Mesenchymal stem cell (in vitro differentiated cells and primary cell): ENCODE measurements around the gene PRSS50.

Source experiments
- DNase-seq: peaks from one replicate; pipeline ENCODE4 v3.0.0-alpha.2; 2013
- H2AFZ ChIP-seq: one replicate; pipeline ENCODE4 v1.6.1; 2013; ENCODE audit warnings: low read depth, mild to moderate bottlenecking, control low read depth, inconsistent platforms, low read length, moderate library complexity
- H2AK5ac ChIP-seq: 2 replicates; pipeline ENCODE4 v1.6.1; 2013; ENCODE audit warnings: low read length, moderate library complexity, mild to moderate bottlenecking, inconsistent platforms; ENCODE audit not compliant: severe bottlenecking
- H2BK120ac ChIP-seq: one replicate; pipeline ENCODE4 v1.6.1; 2013; ENCODE audit warnings: low read depth, mild to moderate bottlenecking, inconsistent platforms, low read length, moderate library complexity
- H2BK12ac ChIP-seq, 2 experiments: one replicate each; pipeline ENCODE4 v1.6.1; 2013; ENCODE audit warnings: inconsistent platforms in 2 of 2, low read length in 2 of 2, mild to moderate bottlenecking in 2 of 2, moderate library complexity in 2 of 2, control low read depth in 1 of 2
- H2BK15ac ChIP-seq: one replicate; pipeline ENCODE4 v1.6.1; 2013; ENCODE audit warnings: mild to moderate bottlenecking, low read depth, inconsistent platforms; ENCODE audit not compliant: poor library complexity, severe bottlenecking
- H2BK5ac ChIP-seq: 2 replicates; pipeline ENCODE4 v1.6.1; 2013; ENCODE audit warnings: low read depth, mild to moderate bottlenecking, low read length, control low read depth, inconsistent platforms; ENCODE audit not compliant: poor library complexity, severe bottlenecking
- H3K14ac ChIP-seq, 2 experiments: one replicate each; pipeline ENCODE4 v1.6.1; 2013; ENCODE audit warnings: inconsistent platforms in 2 of 2, low read length in 2 of 2, control low read depth in 1 of 2, mild to moderate bottlenecking in 1 of 2, moderate library complexity in 1 of 2
- H3K18ac ChIP-seq, 2 experiments: one replicate each; pipeline ENCODE4 v1.6.1; 2013; ENCODE audit warnings: inconsistent platforms in 2 of 2, low read length in 2 of 2, control low read depth in 1 of 2, low read depth in 1 of 2, mild to moderate bottlenecking in 1 of 2
- H3K23ac ChIP-seq, 2 experiments: one replicate each; pipeline ENCODE4 v1.6.1; 2013; ENCODE audit warnings: inconsistent platforms in 2 of 2, low read length in 2 of 2, mild to moderate bottlenecking in 2 of 2, moderate library complexity in 2 of 2, control low read depth in 1 of 2
- H3K27ac ChIP-seq: 2 replicates; pipeline ENCODE4 v1.5.1; 2013; ENCODE audit warnings: mild to moderate bottlenecking, moderate library complexity, low read length, control low read depth, inconsistent platforms; ENCODE audit not compliant: poor library complexity, severe bottlenecking
- H3K27me3 ChIP-seq, 2 experiments: 2 replicates each; pipeline versions ENCODE4 v1.6.1 to v1.7.0; 2013; ENCODE audit warnings: low read length in 2 of 2, mild to moderate bottlenecking in 2 of 2, moderate library complexity in 2 of 2, control low read depth in 1 of 2, inconsistent platforms in 1 of 2; ENCODE audit not compliant: control insufficient read depth in 1 of 2, insufficient read depth in 1 of 2
- H3K36me3 ChIP-seq, 2 experiments: 2 replicates each; pipeline versions ENCODE4 v1.6.1 to v1.7.0; 2013; ENCODE audit warnings: low read length in 2 of 2, control low read depth in 1 of 2, inconsistent platforms in 1 of 2, low read depth in 1 of 2, mild to moderate bottlenecking in 1 of 2; ENCODE audit not compliant: insufficient read depth in 2 of 2, control insufficient read depth in 1 of 2
- H3K4ac ChIP-seq, 2 experiments: one replicate each; pipeline ENCODE4 v1.6.1; 2013; ENCODE audit warnings: inconsistent platforms in 2 of 2, low read length in 2 of 2, mild to moderate bottlenecking in 2 of 2, moderate library complexity in 2 of 2, control low read depth in 1 of 2, low read depth in 1 of 2
- H3K4me1 ChIP-seq: 2 replicates; pipeline ENCODE4 v1.6.1; 2013; ENCODE audit warnings: low read depth, low read length, control low read depth; ENCODE audit not compliant: control insufficient read depth, insufficient read depth
- H3K4me2 ChIP-seq: 2 replicates; pipeline ENCODE4 v1.6.1; 2013; ENCODE audit warnings: low read length, mild to moderate bottlenecking, inconsistent platforms; ENCODE audit not compliant: poor library complexity, severe bottlenecking
- H3K4me3 ChIP-seq, 2 experiments: 2 replicates each; pipeline versions ENCODE4 v1.5.1 to v1.7.0; 2013; ENCODE audit warnings: low read length in 2 of 2, mild to moderate bottlenecking in 2 of 2, control low read depth in 1 of 2, low read depth in 1 of 2; ENCODE audit not compliant: insufficient read depth in 1 of 2
- H3K79me1 ChIP-seq: replicated peaks from 2 replicates; pipeline ENCODE4 v1.6.1; 2013; ENCODE audit warnings: mild to moderate bottlenecking, control low read depth, low read length, inconsistent platforms; ENCODE audit not compliant: poor library complexity, severe bottlenecking
- H3K9ac ChIP-seq: 2 replicates; pipeline ENCODE4 v1.7.0; 2013; ENCODE audit warnings: mild to moderate bottlenecking, low read length, moderate library complexity
- H3K9me3 ChIP-seq: 2 replicates; pipeline ENCODE4 v1.7.0; 2013; ENCODE audit warnings: mild to moderate bottlenecking, low read length; ENCODE audit not compliant: control insufficient read depth
- H4K8ac ChIP-seq: one replicate; pipeline ENCODE4 v1.6.1; 2013; ENCODE audit warnings: inconsistent platforms, mild to moderate bottlenecking, low read length, moderate library complexity
- H4K91ac ChIP-seq: one replicate; pipeline ENCODE4 v1.6.1; 2013; ENCODE audit warnings: mild to moderate bottlenecking, low read length, inconsistent platforms
- WGBS: methylation state at CpG from one replicate; pipeline ENCODE4 v1.1.7; 2013; ENCODE audit warnings: mixed read lengths; 5-methylcytosine and 5-hydroxymethylcytosine counted together

The PRSS50 gene

DNA sequence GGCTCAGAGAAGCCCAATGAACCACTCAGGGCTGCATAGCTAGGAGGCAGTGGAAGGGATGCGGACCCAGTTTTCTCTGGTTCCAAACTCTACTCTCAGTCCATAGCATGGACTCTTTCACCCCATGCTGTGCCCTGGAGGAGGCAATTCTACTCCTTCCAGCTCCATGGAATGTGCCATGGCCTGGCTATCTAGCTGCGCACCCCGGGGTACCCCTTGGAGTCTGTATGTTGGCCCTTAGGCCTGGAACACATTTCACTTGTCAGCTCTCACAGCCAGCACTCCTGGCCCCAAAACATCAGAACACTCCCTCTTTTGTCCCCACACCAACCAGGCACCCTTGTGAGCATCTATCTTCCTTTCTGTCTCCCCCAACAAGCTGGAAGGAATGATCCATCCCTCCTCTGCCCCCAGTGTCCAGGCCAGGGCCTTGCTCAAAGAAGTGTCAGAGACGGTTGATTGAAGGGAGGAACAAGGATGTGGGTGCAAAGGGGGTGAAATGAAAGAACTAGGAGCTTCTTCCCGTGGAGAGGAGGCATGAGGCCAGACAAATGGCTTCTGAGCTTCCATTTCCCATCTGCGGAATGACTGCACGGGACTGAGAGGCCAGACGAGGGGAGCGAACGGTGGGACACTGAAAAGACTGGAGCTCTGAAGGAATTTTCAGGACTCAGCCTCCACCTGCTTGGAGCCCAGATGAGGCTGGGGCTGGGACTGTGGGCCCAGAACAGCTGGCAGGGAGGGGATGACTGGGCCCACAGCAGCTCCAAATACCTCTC lies 2.8 kb downstream of the PRSS50 start:
- no peak overlapping the region for H2AFZ ChIP-seq

DNA sequence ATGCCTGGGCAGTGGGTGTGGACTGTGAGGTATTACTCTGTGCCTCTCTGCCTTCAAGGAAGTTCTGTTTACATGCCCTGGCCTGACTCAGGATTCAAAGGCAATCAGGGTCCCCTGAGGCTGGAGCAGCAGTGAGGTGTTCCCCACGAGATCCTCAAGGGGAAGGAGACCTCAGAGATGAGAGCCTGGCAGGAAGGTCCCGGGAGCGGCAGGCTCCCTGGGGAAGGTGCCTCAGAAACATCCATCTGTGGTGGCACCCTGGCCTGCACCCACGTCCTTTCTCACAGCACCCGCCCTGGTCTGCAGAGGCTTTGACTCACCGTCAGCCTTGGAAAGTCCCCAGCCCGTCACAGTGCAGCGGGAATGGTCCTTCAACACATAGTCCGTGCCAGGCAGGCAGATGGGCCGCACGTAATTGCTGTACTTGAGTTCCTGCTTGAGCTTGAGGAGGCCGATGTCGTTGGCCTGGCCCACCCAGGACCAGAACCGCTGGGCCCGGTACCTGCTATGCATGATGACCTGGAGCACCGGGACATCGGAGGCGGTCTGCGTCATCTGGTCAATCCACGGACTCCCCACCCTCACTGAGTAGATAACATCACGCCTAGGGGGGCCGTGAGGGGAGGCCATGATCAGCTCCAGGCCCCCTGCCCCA lies 3.6 kb downstream of the PRSS50 start:
- Histone ChIP-seq H2AK5ac (no peak overlapping the region), H3K27ac (no peak overlapping the region), H3K4me3 (no peak overlapping the region), H3K36me3 (no peaks in the 10 kb centered on the region), H4K91ac (no peak overlapping the region), H3K9ac (no peak overlapping the region), H3K18ac (no peak overlapping the region), H2BK120ac (no peak overlapping the region), H2BK15ac (no peak overlapping the region), H2BK5ac (no peak overlapping the region), H3K4me2 (no peak overlapping the region), H3K9me3 (no peaks in the 10 kb centered on the region), H4K8ac (no peak overlapping the region), H3K23ac (no peak overlapping the region), H3K4ac (no peak overlapping the region), H3K4me1 (no peaks in the 10 kb centered on the region), H3K79me1 (no peaks in the 10 kb centered on the region), H3K27me3 (peaks cover 10 to 52% of the 10 kb centered on the region in 2 experiments), H2BK12ac (no peak overlapping the region), H2AFZ (no peak overlapping the region), H3K14ac (no peak overlapping the region)
- 92% methylated on average over 22 of the region's 22 CpGs for WGBS
- no peak for DNase-seq

More for the DNA sequence above, 2.8 kb downstream of the PRSS50 start:
- Histone ChIP-seq H2BK5ac (no peak overlapping the region), H4K8ac (no peak overlapping the region), H3K9ac (no peak overlapping the region), H3K4me3 (no peak overlapping the region), H3K4me1 (no peaks in the 10 kb centered on the region), H3K18ac (no peak overlapping the region), H3K14ac (no peak overlapping the region), H2BK120ac (no peak overlapping the region), H2BK12ac (no peak overlapping the region), H3K79me1 (no peaks in the 10 kb centered on the region), H3K9me3 (no peaks in the 10 kb centered on the region), H3K27me3 (peaks cover 10 to 56% of the 10 kb centered on the region in 2 experiments), H3K27ac (no peak overlapping the region), H4K91ac (no peak overlapping the region), H2BK15ac (no peak overlapping the region), H2AK5ac (no peak overlapping the region), H3K4me2 (no peak overlapping the region), H3K23ac (no peak overlapping the region), H3K36me3 (no peaks in the 10 kb centered on the region), H3K4ac (no peak overlapping the region)
- WGBS: 89% methylated on average over 10 of the region's 10 CpGs
- DNase-seq: no peak

DNA sequence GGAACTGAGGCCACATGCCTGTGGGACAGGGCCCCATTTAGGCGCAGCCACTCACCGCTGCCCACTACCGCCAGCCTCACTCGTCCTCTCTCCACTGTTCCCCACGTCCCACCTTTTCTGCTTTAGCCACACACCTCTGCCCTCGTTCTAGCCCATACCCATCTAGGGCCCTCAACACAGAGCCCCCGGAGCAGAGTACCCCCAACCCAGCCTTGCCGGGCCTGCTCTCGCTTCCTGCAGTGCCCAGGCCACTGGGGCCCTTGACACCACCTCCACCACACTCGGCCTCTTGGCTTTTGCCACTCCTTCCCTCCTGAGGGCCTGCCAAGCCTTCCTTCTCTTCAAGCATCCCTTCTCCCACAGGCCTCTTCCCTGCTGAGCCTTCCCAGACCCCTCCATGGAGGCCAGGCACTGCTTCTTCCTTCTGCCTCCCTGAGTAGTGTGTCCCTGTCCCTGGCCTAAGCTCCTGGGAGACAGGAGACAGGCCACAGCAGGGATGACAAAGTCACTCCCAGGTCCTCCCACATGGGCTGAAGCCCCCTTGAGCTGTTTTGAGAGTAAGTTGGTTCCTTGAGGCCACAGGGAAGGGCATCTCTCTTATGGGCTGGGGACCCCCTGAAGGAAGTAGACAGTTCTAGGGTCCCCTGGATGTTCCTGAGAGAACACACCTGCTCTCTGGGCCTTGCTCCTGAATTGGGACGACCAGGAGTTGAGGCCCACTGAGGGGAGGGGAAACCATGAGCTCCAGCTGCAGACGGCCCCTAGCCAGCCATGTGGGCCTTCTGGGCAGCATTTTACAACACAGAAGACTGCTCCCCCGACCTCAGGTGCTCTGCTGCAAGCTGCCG lies 4.4 kb downstream of the PRSS50 start:
- no peaks in the 10 kb centered on the region for H3K9me3 ChIP-seq
- no peak overlapping the region for H3K4me2 ChIP-seq
- no peaks in the 10 kb centered on the region for H3K36me3 ChIP-seq
- no peak overlapping the region for H2AFZ ChIP-seq
- no peak overlapping the region for H3K9ac ChIP-seq
- no peak overlapping the region for H2BK12ac ChIP-seq
- H2BK15ac ChIP-seq: no peak overlapping the region
- no peak overlapping the region for H3K27ac ChIP-seq
- H3K27me3 ChIP-seq: peaks cover 10 to 51% of the 10 kb centered on the region in 2 experiments
- H3K79me1 ChIP-seq: no peaks in the 10 kb centered on the region
- no peak overlapping the region for H4K8ac ChIP-seq
- no peak overlapping the region for H4K91ac ChIP-seq
- no peak overlapping the region for H2AK5ac ChIP-seq
- 85% methylated on average over 14 of the region's 14 CpGs for WGBS
- no peak overlapping the region for H2BK120ac ChIP-seq
- H3K14ac ChIP-seq: no peak overlapping the region
- no peak for DNase-seq
- H3K4me3 ChIP-seq: no peak overlapping the region
- H3K4ac ChIP-seq: no peak overlapping the region
- H2BK5ac ChIP-seq: no peak overlapping the region
- H3K4me1 ChIP-seq: no peaks in the 10 kb centered on the region
- no peak overlapping the region for H3K18ac ChIP-seq
- H3K23ac ChIP-seq: no peak overlapping the region
